Limb (tissue), 2 donors: ENCODE measurements around the gene MAP4K4.
"Not testable (repeated sequence)": the region's sequence is repeated elsewhere in the genome, so short reads cannot be mapped to it uniquely, and the experiment has no call there.

Experiments used
- DNase-seq, 2 donors: peaks; one replicate each; pipeline ENCODE4 v3.0.0-alpha.2; 2016; ENCODE audit errors: extremely low spot score in 2 of 2

MAP4K4 gene

DNA sequence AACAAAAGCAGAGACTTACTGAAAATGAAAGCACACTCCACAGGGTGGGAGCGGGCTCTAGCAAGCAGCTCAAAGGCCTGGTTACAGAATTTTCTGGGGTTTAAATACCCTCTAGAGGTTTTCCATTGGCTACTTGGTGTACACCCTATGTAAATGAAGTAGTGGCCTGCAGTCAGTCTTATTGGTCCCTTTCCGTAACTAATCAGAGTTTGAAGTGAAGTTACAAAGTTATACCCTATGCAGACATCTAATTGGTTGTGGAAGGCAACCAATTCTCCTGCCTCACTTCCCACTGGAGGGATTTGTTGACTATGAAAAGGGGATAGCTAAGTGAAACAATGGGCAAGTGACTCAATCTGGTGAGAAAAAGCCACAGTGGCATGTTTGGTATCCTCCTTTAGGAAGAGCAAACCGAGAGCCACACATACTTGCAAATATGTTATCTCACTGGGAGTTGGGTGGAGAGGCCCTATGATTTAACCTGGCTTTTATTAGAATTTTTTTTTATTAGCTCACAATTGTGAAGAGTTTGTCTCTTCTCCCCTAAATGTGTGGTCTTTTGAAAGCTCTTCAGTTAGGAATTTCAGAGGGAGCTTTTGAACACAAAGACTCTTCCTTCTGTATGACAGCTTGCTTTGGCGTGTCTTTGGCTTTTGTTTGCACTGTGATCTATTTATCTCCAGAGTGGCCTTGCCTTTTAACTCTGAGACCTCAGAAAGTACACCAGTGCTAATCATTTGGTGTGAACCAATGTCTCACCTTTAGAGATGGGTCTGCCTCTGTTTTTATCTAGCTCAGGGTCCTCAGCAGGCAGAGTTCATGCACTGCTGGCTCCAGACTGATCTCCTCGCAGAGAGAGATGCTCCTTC lies 69.6 kb downstream of the MAP4K4 start:
- DNase-seq: no peak

DNA sequence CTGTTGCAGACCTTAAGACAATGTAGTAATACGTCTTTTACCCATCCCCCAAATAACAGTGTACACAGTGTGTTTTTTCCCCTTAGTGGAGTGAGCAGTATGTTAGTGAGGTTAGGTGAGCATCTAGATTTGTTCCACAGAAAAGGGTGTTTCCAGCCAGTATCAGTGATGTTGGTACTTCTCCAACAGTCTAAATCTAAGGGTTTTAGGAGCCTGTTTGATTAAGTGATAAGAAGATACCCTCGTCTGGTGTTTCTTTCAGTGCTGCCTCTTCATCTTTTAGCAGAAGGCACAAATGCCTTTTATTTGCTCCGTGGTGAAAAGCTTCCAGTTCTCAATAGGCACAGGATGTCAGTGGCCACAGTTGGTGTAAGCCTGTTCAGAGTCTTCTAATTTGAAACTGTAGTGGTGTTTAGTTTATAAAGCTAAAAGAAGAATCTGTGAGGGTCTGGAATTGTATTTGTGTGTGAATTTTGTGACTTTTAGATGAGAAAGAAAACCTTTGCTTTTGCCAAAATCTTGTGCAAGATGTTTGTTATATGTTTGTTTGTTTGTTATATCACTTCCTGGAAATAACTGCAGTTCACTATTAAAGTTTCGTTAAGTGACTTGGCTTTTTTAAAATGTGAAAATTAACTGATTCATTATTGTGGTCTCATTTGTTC lies 71.2 kb downstream of the MAP4K4 start:
- no peak for DNase-seq

DNA sequence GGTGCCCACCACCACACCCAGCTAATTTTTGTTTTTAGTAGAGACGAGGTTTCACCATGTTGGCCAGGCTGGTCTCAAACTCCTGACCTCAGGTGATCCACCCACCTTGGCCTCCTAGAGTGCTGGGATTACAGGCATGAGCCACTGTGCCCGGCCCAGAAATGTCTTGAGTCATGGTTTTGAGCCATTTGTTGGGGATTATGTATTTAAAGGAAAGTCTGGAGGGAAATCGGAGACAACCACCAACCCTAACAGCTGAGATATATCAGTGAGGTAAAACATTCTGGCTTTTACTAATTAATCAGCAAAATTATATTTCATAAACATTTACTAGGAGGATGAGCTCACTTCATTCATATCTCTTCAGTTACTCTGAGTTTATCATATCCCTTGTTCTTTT lies 72.2 kb downstream of the MAP4K4 start:
- not testable (repeated sequence) for DNase-seq

DNA sequence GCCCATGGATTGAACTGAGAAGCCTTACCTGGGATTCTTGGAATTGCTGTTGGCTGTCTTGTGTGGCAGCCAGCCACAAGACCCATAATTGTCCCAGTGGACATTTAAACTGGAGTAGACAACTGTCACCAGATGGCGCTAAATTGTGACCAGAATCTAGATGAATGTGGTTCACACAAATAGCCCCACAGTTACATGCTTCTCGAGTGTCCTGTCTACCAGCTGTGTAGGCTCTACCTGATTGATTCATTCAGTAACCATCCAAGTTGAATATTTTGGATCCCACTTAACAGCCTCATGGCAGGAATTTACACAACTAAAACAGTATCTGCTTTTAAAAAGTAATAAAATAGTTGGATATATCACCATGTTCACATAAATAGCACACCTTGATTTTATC lies 73.2 kb downstream of the MAP4K4 start:
- DNase-seq: no peak

DNA sequence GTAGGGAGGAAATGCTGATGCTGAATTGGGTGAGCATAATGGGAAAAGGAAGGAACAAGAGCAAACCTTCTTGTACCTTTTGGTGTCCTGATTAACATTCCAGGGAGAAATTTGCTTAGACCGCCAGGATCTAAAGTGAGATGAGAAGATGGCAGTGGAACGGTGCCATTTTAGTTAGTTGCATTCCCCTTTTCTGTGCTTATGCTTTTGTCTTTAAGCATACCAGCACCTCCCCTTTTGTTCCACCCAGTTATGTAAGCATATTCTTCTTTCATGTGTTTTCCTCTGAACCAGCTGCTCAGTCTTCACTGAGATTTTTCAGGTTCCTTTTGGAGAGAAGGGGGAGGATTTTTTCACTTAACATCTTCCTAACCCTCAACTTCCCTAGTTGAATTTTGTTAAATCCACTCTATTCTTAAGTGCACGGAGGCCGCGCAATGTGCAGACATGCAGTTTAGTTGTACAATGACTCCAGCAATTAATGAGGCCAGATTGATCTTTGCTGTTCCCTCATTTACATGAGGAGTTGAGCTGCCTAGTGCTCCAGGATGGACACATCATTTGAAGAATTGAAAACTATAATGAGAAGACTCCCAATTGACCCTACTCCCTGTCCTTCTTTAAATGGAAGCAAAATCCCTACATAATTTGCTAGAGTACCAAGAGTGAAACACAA lies 73.9 kb downstream of the MAP4K4 start:
- DNase-seq: no peak

DNA sequence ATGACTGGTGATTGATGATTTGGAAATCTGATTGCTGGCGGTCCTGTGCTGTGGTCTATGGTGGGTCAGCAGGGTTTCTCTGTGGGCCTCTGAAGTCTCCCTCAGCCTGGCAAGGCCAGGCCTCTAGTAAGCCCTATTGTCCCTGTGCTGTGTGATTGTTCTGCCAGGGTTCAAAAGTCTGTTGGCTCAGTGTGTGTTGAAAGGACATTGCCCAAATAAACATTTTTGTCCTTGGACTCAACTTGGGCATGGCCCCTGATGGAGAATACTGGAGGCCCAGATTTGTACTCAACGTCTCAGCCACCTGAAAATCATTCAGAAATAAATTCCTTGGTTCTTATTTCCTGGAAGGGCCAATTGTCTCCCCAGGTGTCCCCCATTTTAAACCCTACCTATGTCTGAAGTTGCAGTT lies 74.4 kb downstream of the MAP4K4 start:
- DNase-seq: no peak

DNA sequence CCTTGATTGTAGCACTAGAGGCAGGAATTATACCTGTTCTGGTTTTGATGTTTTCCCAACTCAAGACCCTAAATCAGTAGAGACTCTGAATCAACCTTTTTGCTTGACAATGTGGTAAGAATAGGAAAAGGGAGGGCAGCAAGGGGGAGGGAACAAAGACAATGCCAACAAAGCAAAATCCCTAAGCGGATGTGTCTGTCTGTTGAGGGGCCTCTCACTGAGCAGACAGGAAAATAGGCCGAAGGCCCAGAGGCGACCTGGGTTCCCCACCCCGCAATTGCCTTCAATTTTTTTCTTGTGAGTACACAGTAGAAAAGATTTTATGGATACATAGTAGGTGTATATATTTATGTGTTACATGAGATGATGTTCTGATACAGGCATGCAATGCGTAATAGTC lies 75.6 kb downstream of the MAP4K4 start:
- DNase-seq: no peak

DNA sequence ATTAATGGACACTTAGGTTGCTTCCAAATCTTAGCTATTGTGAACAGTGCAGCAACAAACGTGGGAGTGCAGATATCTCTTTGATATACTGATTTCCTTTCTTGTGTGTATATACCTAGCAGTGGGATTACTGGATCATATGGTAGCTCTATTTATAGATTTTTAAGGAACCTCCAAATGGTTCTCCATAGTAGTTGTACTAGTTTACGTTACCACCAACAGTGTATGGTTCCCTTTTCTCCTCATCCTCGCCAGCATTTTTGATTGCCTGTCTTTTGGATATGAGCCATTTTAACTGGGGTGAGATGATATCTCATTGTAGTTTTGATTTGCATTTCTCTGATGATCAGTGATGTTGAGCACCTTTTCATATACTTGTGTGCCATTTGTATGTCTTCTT lies 76.5 kb downstream of the MAP4K4 start:
- DNase-seq: not testable (repeated sequence)

DNA sequence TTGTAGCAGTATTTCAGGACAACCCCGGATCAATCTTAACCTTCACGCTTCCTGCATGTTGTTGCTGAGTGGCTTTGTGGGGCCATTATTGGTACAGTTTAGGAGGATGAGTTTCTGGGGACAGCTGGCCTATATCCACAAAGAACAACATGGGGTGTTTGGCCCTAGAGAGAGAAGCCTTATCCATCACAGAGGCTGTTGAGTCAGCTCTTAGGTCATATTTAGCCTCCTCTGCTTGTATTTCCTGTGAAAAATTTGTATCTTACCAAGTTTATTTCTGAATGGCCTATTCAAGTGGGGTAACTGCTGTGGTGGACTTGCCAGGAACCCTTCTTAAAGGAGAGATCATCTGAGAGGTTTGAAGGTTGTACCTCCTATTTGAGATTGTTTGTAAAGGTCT lies 77.6 kb downstream of the MAP4K4 start:
- no peak for DNase-seq

DNA sequence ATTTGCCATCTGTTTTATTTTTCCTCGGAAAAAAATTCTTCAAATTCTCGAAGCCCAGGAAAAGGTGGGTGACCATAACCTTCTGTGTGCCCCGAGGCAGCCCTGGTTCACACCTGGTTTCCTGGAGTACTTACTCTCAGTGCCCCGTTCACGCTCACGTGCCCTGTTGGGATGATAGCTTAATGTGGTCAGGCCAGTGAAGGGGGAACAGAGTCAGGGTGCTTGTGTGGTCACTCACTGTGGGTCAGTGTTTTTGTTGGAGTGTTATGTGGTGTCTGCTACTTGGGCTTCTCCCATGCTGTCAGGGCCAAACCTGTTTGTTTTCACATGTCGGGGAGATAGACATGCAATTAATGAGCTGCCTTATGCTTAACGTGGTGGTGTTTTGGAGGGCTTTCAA lies 78.1 kb downstream of the MAP4K4 start:
- no peak for DNase-seq

DNA sequence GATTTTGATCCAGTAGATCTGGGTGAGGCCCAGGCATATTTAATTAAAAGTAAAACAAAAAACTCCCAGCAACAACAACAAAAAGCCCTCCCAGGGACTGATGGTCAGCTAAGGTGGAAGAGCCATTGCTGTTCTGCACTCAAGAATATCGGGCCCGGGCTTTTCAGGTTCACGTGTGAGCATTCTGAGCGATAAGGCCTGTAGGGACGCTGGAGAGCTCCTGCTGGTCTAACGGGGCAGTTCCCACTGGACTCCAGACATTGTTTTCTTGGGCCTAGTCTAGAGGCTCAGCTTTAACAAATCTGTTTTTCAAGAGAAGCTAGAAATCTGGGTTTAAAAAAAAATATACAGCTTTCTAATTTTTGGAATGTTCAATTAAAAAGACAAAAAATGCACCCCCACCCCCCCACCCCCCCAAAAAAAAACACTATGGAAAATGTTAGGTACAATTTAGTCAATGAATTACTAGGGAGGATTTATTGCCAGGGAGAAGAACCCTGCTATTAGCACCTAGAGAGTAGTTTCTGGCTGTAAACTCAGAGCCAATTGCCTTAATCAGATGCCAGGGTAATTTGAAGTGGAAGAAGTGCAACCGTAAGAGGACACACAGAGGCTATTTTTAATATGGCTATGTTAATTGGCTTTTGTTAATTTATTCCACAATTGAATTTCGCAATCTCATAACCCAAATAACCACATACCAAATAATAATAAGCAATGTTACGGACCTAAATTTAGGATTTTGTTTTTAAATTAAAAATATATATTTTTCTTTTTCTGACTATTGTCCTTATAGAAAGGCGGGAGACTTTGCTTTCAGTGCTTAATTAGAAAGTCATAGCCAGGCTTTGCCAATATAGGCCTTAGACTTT lies 78.9 kb downstream of the MAP4K4 start:
- DNase-seq: no peak

DNA sequence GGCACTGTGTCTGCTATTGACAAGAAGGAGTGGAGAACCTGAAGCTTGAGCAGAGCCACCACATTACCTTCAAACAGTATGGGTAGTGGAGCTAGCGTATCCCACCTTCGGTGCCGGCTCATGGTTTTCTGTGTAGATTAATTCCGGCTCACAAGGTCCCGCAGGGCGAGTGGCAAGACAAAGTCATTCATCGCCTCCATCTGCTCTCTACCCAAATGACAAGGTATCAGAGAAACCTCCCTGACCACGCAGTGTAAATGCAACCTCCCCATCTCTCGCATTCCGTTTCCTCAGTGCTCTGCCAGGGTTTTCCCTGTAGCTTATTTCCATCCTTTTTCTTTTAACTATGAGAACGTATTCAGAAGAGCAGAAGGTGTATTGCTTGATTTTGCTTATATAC lies 79.8 kb downstream of the MAP4K4 start:
- DNase-seq: no peak

DNA sequence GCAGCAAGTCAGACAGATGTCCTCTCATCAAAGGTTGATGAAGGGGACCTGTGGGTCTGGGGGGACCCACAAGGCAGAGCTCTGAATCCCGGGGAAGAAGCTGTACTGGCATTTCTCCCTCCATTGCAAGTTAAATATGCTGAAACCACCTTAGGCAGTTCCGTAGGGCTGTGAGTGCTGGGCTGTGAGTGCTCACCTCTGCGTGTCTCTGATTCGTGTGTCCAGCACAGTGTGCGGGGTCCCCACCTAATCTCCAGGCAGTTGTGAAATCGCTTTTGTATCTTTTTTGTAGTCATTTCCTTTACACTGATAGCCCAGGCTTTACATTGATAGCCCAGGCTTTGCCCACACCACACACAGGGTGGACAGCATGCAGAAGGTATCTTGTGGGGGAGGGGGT lies 80.6 kb downstream of the MAP4K4 start:
- DNase-seq: no peak

DNA sequence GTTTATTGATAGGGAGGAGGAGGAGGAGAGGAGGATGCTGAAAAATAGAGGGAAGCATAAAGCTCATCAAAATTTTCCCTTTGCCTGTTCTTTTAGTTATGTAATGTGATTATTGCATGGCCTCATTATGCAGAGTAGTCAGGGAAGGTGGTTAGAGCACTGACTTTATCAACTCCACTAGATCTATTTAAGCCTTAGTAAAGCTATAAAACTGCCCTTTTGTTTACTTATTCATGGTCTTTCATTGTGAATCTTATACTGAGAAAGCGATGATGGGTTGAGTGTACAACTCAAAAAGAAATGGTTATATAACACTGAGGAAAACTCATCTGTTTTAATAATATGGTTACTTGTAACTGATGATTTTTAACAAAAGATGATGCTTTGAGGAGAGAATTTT lies 81.7 kb downstream of the MAP4K4 start:
- no peak for DNase-seq

DNA sequence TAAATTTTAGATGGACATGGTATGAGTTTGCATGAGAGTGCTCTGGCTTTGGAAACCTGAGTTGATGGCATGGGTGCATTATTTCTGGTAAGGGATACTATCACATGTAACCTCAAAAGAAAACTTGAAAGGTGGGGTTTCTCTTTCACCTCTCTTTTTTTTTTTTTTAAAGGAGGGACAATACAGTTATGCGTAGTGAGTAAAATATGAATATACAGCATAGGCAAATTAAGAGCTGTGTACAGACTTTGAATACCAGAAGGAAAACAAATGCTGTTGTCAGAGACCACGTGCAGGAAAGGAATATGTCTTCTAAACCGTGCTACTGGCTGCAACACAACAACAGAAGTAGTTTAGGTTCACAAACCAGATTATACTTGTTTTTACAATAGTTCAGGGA lies 82.1 kb downstream of the MAP4K4 start:
- no peak for DNase-seq

DNA sequence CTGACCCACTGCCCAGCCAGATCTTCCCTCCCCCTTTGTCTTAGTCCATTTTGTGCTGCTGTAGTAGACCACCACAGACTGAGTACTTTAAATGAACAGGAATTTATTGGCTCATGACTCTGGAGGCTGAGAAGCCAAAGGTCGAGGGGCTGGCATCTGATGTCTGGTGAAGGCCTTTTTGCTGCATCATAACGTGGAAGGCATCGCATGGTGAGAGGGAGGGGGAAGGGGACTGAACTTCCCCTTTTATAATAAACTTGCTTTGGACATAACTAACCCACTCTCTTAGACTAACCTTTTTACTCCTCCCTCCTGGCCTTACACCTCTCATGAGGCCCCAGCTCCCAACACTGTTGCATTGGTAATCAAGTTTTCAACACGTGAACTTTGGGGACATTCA lies 83.8 kb downstream of the MAP4K4 start:
- DNase-seq: no peak

DNA sequence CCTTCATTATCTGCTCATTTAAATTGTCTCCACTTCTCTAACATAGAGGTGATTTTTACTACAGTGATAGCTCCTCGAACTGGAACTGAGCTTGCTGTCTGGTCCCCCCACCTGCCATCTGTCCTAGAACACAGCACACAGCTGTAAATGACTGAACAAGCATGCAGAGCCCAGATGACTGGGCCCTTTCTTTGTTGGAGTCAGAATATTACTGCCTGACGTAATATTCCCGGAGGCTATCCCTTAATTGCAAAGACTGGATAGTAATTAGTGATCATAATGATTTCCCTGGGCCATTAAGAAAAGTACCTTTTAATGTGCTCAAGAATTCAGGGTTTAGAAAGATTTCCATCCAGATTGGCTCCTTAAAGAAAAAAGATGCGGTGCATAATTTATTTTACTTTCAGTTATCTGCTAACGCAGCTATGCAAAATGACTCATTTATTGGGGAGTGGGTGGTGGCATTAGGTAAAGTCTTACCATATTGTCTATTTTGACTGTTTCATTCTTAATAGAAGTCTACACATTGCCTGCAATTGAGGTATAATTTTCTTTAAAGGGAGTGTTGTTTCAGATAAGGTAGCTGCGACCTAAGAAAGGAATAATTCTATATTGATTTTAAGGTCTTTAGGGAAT lies 84.4 kb downstream of the MAP4K4 start:
- no peak for DNase-seq

DNA sequence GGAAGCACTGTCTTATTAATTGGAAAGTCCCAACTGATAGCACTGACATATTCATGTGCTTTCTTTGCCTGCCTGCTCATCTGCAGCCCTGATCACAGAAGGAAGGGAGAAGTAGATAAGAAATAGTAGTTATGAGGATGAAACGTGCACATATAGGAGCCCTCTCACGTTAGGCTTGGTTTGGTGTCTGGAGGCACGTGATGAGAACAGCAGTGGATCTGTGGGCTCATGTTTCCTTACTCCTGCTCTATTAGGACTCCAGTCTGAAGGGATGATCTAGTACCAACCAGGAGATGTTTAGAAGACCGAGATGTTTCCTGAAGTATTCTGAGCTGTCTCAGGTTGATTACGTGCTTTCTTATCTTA lies 84.9 kb downstream of the MAP4K4 start:
- no peak for DNase-seq

DNA sequence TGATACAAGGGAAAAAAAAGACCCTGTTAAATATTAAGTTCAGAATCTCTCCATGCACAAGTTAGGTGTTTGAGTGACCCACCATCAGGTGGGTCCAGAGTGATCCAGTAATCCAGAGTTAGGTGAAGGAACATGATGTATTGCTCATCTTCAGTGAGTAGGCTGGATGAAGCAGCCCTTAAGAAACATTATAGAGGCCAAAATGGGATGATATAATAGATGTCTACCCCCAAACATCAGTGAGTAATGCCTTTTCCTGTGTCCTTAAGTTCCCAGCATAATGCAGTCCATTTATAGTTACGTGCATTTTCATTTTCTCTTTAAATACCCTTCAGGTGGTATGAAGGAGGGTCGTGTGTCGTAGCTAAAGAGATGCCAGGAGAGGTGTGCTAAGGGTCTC lies 89.6 kb downstream of the MAP4K4 start:
- no peak for DNase-seq

DNA sequence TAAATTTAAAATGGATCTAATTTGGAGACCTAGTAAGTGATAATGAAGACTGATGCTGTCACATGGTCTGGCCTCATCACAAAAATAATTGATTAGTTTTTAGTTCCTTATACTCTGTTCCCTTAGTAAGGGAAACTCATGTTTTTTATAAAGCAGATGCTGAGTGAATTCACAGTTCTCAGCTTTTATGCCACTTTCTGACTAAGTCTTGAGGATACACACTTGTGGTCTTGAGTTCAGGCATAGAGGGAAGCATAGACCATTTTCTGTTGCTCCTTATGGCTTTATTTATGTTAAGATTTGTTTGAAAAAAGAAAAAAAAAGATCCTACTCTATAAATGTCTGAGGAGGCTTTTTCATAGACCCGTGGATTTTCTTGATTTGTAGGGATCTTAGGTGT lies 91.1 kb downstream of the MAP4K4 start:
- DNase-seq: no peak
